Activated CD4-positive, alpha-beta T cell treated with anti-CD3 and anti-CD28 coated beads, Interleukin-2, amount 50 U/mL, for 4 hours (primary cell): ENCODE results near the gene UNC93B1.

Experiments used
- DNase-seq, 2 experiments: peaks; one replicate each; pipeline ENCODE4 v3.0.0-alpha.2; 2020

The UNC93B1 gene, protein sequence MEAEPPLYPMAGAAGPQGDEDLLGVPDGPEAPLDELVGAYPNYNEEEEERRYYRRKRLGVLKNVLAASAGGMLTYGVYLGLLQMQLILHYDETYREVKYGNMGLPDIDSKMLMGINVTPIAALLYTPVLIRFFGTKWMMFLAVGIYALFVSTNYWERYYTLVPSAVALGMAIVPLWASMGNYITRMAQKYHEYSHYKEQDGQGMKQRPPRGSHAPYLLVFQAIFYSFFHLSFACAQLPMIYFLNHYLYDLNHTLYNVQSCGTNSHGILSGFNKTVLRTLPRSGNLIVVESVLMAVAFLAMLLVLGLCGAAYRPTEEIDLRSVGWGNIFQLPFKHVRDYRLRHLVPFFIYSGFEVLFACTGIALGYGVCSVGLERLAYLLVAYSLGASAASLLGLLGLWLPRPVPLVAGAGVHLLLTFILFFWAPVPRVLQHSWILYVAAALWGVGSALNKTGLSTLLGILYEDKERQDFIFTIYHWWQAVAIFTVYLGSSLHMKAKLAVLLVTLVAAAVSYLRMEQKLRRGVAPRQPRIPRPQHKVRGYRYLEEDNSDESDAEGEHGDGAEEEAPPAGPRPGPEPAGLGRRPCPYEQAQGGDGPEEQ

GRCh38 chr11:68003846-68004550, at the start of gene UNC93B1:
Gene UNC93B1, minus strand, starts transcription at chr11:68004097. Its CDS starts 54 bp downstream, at chr11:68004043.
- peak; percentile 68 to 73 for DNase-seq

- no peak for DNase-seq
Observed at GRCh38 chr11:68053117-68053516, 49.2 kb upstream of the UNC93B1 start.

DNA sequence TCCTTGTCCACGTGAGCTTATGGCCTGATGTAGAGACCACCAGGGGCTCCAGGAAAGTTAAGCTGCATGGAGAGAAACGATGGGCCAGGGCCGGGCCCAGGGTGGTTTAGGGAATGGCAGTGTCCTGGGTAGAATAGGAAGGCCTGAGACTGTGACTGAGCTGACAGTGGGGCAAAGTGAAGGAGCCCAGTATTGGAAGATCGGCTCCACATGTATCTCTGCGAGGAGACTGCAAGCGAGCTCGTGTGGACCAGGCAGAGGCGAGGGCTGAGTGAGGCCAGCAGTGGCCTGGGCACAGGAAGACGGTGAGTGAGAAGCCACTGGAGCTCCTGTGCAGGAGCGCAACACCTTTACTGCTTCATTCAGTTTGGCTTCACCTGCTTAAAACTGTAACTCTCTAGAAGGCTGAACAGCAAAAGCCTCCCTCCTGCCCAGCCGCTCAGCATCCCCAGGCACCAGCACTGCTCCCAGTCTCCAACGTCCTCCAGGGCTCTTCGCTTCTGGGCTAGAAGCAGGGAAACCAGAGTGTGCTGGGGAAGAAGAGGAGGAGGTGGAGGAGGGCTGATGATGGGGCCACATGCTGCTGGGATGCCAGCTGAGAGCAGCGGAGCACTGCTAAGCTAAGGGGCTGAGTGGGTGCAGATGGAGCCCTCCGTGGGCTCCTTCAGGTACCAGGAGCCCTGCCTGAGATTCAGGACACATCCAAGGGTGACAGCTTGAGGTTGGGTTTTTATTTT, 48.4 kb upstream of the UNC93B1 start:
- no peak for DNase-seq

DNA sequence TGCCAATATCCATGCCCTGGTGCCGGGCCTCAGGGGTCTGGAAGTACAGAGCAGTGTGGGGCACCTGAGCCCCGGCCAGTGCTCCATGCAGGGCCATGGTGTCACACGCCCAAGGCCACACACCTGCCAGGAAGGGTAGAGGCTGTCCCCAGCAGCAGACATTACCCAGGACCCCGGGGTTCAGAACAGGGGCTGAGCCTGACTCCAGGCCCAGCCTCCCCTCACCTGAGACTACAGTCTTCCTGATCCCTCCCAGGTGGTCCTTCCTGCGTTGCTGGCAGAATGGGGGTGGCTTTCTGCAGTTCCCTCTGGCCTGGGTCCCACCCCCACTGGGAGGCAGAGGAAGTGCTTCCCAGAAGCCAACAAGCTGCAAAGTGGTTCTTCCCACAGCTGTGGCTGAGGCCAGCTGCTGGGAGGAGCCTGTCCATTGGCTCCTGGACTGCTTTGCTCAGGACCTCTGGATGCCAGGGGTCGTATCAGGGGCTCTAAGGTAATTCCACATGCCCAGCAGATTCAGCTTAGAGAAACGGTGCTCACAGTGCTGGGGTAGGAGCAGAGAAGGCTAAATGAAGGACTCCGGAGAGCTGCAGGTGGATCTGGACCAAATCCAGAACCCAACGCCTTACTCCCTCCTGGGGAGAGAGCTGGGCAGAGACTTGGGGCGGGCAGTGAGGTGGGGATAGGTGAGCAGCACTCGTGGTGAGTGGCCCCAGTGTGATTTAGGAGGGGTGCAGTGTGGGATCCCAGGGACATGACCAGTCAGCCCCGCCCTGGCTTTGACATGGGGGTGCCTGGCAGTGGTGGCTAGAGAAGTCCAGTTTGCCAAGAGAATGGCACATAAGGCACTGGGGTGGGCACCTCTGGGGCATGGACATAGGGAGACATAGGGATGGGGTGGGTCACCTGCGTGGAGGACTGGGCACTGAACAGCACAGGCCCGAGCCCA, 47.6 kb upstream of the UNC93B1 start:
- DNase-seq: no peak

DNA sequence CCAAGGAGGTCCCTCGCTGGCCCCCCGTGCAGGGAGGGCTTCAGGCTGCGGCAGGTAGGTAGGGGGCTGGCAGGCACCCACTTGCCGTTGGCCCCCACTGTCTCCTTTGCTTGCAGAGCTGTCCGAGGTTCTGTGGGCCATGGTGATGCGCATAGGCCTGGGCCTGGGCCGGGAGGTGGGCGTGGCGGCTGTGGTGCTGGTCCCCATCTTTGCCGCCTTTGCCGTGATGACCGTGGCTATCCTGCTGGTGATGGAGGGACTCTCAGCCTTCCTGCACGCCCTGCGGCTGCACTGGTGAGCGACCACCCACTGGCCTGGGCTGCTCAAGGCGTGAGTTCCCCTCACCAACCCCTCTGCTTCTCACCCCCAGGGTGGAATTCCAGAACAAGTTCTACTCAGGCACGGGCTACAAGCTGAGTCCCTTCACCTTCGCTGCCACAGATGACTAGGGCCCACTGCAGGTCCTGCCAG, 46.5 kb upstream of the UNC93B1 start:
- DNase-seq: no peak

DNA sequence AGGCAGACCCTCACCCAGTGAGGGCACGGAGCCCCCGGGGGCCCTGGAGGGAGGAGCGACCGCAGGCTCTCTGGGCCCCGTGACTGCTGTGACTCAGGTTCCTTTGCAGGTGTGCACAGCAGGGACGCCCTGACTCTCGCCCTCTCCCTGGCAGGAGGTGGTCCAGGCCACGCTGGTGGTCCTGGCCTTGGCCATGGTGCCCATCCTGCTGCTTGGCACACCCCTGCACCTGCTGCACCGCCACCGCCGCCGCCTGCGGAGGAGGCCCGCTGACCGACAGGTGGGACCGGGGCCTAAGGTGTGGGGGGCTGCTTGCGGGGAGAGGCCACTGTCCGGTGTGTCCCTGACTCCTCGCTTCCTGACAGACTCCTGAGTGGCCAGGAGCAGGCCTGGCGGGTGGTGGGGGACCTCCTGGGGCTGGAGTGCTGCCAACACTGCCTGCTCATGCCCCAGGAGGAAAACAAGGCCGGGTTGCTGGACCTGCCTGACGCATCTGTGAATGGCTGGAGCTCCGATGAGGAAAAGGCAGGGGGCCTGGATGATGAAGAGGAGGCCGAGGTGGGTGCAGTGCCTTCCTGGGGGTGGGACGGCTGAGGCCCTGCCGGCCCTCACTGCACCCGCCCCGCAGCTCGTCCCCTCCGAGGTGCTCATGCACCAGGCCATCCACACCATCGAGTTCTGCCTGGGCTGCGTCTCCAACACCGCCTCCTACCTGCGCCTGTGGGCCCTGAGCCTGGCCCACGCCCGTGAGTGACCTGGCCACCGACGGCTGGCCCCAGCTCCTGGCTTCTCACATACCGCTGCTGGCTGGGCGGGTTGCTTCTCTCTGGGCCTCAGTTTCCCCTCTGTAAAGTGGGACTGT, 45.8 kb upstream of the UNC93B1 start:
- DNase-seq: no peak

DNA sequence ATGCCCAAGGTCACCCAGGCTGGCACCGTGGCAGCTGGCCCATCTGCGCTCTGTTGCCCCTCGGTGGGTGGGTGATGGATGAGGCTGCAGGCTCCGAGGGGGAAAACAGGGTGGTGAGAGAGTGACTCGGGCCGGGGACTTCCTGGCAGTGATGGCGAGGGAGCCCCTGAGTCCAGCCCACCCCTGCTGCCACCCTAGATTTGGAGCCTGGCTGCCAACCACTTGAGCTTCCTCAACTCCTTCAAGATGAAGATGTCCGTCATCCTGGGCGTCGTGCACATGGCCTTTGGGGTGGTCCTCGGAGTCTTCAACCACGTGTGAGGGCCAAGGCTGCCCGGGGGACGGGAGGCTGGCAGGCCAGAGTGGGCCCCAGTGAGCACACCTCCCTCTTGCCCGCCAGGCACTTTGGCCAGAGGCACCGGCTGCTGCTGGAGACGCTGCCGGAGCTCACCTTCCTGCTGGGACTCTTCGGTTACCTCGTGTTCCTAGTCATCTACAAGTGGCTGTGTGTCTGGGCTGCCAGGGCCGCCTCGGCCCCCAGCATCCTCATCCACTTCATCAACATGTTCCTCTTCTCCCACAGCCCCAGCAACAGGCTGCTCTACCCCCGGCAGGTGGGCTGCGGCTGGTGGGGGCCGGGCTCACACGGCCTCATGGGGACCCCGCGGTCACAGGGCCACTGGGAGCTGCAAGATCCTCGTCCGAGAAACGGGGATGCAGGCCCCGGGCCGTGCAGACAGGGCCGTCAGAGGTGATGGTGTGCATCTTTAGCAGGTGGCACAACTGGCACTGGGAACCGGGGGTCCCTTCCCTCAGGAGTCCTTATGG, 45.0 kb upstream of the UNC93B1 start:
- no peak for DNase-seq

DNA sequence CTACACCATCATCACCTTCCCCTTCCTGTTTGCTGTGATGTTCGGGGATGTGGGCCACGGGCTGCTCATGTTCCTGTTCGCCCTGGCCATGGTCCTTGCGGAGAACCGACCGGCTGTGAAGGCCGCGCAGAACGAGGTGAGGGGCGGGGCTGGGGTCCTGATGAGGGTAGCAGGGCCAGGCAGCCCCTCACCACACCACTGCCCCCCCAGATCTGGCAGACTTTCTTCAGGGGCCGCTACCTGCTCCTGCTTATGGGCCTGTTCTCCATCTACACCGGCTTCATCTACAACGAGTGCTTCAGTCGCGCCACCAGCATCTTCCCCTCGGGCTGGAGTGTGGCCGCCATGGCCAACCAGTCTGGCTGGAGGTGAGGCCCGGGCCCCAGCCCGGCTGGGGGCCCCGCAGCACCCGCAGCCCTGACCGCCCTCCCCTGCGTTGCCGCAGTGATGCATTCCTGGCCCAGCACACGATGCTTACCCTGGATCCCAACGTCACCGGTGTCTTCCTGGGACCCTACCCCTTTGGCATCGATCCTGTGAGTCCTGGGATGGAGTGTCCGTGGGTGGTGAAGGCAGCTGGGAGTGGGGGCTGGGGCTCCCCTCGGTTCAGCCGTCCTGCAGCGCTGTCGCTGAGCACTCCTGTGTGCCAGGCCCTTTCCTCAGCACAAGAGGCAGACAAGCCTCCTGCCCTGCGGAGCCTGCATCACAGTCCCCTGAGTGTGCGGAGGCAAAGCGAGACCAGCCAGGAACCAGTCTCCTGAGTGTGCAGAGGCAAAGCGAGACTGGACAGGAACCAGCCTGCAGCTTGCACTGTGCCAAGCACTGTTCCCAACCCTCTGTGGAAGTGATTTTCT, 43.8 kb upstream of the UNC93B1 start:
- DNase-seq: no peak

DNA sequence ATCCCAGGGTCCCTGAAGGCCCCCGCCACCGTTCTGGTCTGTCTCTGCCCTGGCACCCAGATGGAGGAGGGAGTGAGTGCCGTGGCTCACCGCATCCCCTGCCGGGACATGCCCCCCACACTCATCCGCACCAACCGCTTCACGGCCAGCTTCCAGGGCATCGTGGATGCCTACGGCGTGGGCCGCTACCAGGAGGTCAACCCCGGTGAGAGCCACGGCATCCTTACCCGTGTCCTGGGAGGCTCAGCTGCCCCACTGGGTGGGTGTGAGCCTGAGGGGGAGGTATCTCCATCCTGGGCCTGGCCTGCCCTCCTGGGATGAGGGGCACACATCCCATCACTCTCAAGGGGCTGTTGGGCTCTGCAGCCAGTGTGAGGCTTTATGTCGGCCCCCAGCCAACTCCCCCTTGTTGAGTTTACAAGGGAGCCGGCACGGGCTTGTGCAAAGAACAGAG, 41.0 kb upstream of the UNC93B1 start:
- DNase-seq: no peak

DNA sequence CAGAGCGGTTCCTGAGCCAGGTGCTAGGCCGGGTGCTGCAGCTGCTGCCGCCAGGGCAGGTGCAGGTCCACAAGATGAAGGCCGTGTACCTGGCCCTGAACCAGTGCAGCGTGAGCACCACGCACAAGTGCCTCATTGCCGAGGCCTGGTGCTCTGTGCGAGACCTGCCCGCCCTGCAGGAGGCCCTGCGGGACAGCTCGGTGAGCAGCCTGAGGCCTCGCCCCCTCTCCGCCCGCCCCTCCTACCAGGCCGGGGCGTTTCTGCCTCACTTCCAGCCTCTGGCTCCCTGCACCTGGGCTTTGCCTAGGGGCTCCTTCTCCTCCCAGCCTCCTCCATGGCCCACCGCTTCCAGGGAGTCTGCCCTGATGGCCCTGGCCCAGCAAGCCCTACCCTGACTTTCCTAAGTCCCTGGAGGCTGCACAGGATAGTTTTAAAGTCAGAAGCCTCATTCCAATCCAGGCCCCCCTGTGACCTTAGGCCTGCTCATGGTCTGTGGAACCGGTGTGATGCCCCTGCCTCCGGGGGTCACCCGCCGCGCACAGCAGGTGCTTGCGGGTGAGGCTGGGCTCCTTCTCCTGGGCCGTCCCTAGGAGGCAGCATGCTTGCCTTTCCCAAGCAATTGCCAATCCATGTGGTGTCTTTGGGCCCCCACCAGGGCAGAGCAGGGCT, 40.4 kb upstream of the UNC93B1 start:
- DNase-seq: no peak

- no peak for DNase-seq
Observed at GRCh38 chr11:68043349-68044144, 39.6 kb upstream of the UNC93B1 start.

GRCh38 chr11:68043029-68043348, 39.1 kb upstream of the UNC93B1 start:
- no peak for DNase-seq

DNA sequence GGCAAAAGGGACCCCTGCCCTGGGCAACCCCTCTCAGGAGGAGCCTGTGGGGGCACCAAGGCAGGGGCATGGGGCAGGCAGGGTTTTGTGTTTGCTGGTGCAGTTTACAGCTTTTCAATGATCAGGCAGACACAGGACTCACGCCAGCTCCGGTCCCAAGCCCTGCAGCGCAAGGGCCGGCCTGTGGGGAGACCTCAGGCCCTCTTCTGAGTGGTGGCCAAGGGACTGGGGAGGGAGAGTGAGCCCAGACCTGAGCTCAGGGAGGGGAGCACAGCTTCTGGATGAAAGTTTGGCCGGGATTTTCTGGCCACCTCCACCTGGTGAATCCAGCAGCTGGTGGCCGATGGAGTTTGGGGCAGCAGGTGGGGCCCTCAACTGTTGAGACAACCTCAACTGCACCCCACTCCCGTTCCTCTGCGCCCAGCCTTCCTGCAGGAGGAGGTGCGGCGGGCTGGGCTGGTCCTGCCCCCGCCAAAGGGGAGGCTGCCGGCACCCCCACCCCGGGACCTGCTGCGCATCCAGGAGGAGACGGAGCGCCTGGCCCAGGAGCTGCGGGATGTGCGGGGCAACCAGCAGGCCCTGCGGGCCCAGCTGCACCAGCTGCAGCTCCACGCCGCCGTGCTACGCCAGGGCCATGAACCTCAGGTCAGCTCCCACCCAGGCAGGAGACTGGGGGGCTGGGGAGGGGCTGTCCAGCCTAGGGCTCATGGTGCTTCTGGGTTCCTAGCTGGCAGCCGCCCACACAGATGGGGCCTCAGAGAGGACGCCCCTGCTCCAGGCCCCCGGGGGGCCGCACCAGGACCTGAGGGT, 38.5 kb upstream of the UNC93B1 start:
- DNase-seq: no peak

DNA sequence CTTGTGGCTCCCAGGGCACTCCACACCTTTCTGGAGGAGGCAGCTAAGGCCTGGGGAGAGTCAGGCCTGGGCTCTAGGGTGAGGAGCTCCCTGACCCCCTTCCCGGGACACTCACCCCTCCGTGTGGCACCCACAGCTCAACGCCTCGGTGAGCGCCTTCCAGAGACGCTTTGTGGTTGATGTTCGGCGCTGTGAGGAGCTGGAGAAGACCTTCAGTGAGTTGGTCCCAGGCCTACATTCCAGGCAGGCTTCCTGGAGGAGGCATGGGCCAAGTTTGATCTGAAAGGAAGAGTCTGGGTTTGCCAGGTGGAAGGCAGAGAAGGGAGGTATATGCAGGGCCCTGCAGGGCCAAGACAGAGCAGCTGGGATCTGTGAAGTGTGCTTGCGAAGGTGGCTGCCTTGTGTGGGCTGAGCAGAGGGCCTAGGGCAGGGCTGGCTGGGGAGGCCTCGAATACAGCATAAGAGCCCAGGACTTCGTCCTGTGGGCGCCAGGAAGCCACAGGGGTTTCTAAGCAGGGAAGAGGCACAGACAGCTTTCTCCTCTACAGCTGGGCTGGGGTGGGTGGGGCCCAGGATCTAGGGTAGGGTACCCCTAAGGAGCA, 37.8 kb upstream of the UNC93B1 start:
- DNase-seq: no peak

- no peak for DNase-seq
Observed at GRCh38 chr11:68040957-68041591, 37.2 kb upstream of the UNC93B1 start.
